GM23338 (cell line): ENCODE results near the gene LYRM9. TPM values are rescaled to one million over a fixed set of nuclear protein-coding genes. Genes with fewer than 3 reads are reported as not detected.

ENCODE experiments used
- ATAC-seq: fragments of 200-7000 bp; cut with Tn5 transposase; 3 replicates; pipeline ENCODE4 v1.9.1; 2020
- DNase-seq: peaks from one replicate; pipeline ENCODE4 v3.0.0-alpha.2; 2015; ENCODE audit warnings: low spot score
- H2AFZ ChIP-seq: fragments of 200-600 bp; sonication (generic); 2 replicates; pipeline ENCODE4 v1.8.0; 2016; ENCODE audit warnings: antibody characterized with exemption, mild to moderate bottlenecking, moderate library complexity
- H3F3A ChIP-seq: fragments of 200-600 bp; sonication (generic); replicated peaks from 2 replicates; pipeline ENCODE4 v1.8.0; 2017; ENCODE audit warnings: antibody characterized with exemption, mixed run types, low read depth
- H3K27ac ChIP-seq: fragments of 200-600 bp; sonication (generic); 2 replicates; pipeline ENCODE4 v1.6.1; 2016; ENCODE audit warnings: low read depth
- H3K27me3 ChIP-seq: fragments of 200-600 bp; sonication (generic); 2 replicates; pipeline ENCODE4 v1.8.0; 2016; ENCODE audit warnings: mild to moderate bottlenecking, mixed run types, moderate library complexity; ENCODE audit not compliant: insufficient read depth
- H3K36me3 ChIP-seq: fragments of 200-600 bp; sonication (generic); 2 replicates; pipeline ENCODE4 v1.8.0; 2016; ENCODE audit warnings: mild to moderate bottlenecking; ENCODE audit not compliant: insufficient read depth
- H3K4me1 ChIP-seq: fragments of 200-600 bp; sonication (generic); 2 replicates; pipeline ENCODE4 v1.8.0; 2016; ENCODE audit warnings: mild to moderate bottlenecking, moderate library complexity; ENCODE audit not compliant: insufficient read depth
- H3K4me2 ChIP-seq: fragments of 200-600 bp; sonication (generic); 2 replicates; pipeline ENCODE4 v1.7.1; 2017; ENCODE audit warnings: mixed run types
- H3K4me3 ChIP-seq: fragments of 200-600 bp; sonication (generic); 2 replicates; pipeline ENCODE4 v1.6.1; 2016; ENCODE audit warnings: mixed run types
- H3K79me2 ChIP-seq: fragments of 200-600 bp; sonication (generic); replicated peaks from 2 replicates; pipeline ENCODE4 v1.8.0; 2017; ENCODE audit warnings: mild to moderate bottlenecking; ENCODE audit not compliant: insufficient read depth
- H3K9me2 ChIP-seq: fragments of 200-600 bp; sonication (generic); 2 replicates; pipeline ENCODE4 v1.8.0; 2017; ENCODE audit not compliant: insufficient read depth
- H4K20me1 ChIP-seq: fragments of 200-600 bp; sonication (generic); replicated peaks from 2 replicates; pipeline ENCODE4 v1.8.0; 2017; ENCODE audit warnings: mild to moderate bottlenecking; ENCODE audit not compliant: insufficient read depth
- H3K27ac Mint-ChIP-seq: 2 replicates; pipeline ENCODE4 v1.8.0; 2020; ENCODE audit warnings: inconsistent platforms, mild to moderate bottlenecking, moderate library complexity, mixed read lengths
- H3K27me3 Mint-ChIP-seq: 3 replicates; pipeline ENCODE4 v1.8.0; 2022; ENCODE audit warnings: low read depth, mild to moderate bottlenecking, moderate library complexity, mixed read lengths, inconsistent platforms; ENCODE audit not compliant: insufficient read depth, poor library complexity
- H3K36me3 Mint-ChIP-seq: 3 replicates; pipeline ENCODE4 v1.8.0; 2021; ENCODE audit warnings: low read depth, mild to moderate bottlenecking, inconsistent platforms, moderate library complexity, mixed read lengths
- H3K4me1 Mint-ChIP-seq: 3 replicates; pipeline ENCODE4 v1.8.0; 2020; ENCODE audit warnings: mild to moderate bottlenecking, inconsistent platforms, mixed read lengths
- H3K4me3 Mint-ChIP-seq: 3 replicates; pipeline ENCODE4 v1.8.0; 2021; ENCODE audit warnings: moderate library complexity, mild to moderate bottlenecking, inconsistent platforms, mixed read lengths
- H3K9me3 Mint-ChIP-seq: 3 replicates; pipeline ENCODE4 v1.8.0; 2020; ENCODE audit warnings: moderate library complexity, mild to moderate bottlenecking, inconsistent platforms, mixed read lengths
- CREB1 ChIP-seq: fragments of 250-450 bp; sonication (Bioruptor Pico); IDR thresholded peaks from 2 replicates; pipeline ENCODE4 v1.5.0; 2020; ENCODE audit warnings: low read depth, mild to moderate bottlenecking, moderate library complexity
- CTCF ChIP-seq, 2 experiments: fragments of 200-600 bp in 1 of 2; sonication (generic) in 1 of 2; conservative IDR thresholded peaks; 2 replicates each; pipeline versions ENCODE4 v1.5.1 to v1.6.1; 2016 to 2017; ENCODE audit warnings: antibody characterized with exemption in 2 of 2, low read depth in 2 of 2, mild to moderate bottlenecking in 2 of 2, moderate library complexity in 1 of 2
- ETS1 ChIP-seq: IDR thresholded peaks from 2 replicates; pipeline ENCODE4 v1.6.1; 2016; ENCODE audit warnings: antibody characterized with exemption
- EZH2 ChIP-seq: fragments of 200-600 bp; sonication (generic); IDR thresholded peaks from one replicate; pipeline ENCODE4 v1.8.0; 2017; ENCODE audit warnings: antibody characterized with exemption, mild to moderate bottlenecking, low read depth; ENCODE audit not compliant: unreplicated experiment
- EZH2phosphoT487 ChIP-seq: fragments of 200-600 bp; sonication (generic); IDR thresholded peaks from one replicate; pipeline ENCODE4 v1.8.1; 2018; ENCODE audit warnings: antibody characterized with exemption; ENCODE audit not compliant: unreplicated experiment
- JUNB ChIP-seq: IDR thresholded peaks from one replicate; pipeline ENCODE4 v1.6.1; 2016; ENCODE audit warnings: antibody characterized with exemption; ENCODE audit not compliant: unreplicated experiment
- NANOG ChIP-seq: IDR thresholded peaks from 2 replicates; pipeline ENCODE4 v1.6.1; 2016; ENCODE audit warnings: antibody characterized with exemption, borderline replicate concordance
- POLR2AphosphoS5 ChIP-seq: IDR thresholded peaks from 2 replicates; pipeline ENCODE4 v1.6.1; 2016; ENCODE audit warnings: antibody characterized with exemption, low read depth
- REST ChIP-seq: IDR thresholded peaks from one replicate; pipeline ENCODE4 v1.6.1; 2018; ENCODE audit warnings: antibody characterized with exemption; ENCODE audit not compliant: unreplicated experiment
- STAT1 ChIP-seq: IDR thresholded peaks from one replicate; pipeline ENCODE4 v1.6.1; 2016; ENCODE audit warnings: antibody characterized with exemption; ENCODE audit not compliant: unreplicated experiment
- ZNF114 ChIP-seq: fragments of 250-450 bp; sonication (Bioruptor Pico); IDR thresholded peaks from 2 replicates; pipeline ENCODE4 v1.5.0; 2020; ENCODE audit warnings: mild to moderate bottlenecking, moderate library complexity
- ZNF331 ChIP-seq: fragments of 250-450 bp; sonication (Bioruptor Pico); IDR thresholded peaks from 2 replicates; pipeline ENCODE4 v1.5.0; 2020; ENCODE audit warnings: low read depth, mild to moderate bottlenecking, moderate library complexity
- polyA plus RNA-seq: library from polyadenylated mRNA; unstranded; fragments of >200 nt; fragmentation: Nextera tagmentation; extraction: Ambion mirVana; gene quantifications from 2 replicates; pipeline ENCODE4 v1.2.1, GENCODE V29; 2016
- total RNA-seq: library from RNA; depleted of rRNA; stranded (reverse); fragments of >200 nt; shearing (Covaris generic); gene quantifications from 2 replicates; pipeline ENCODE4 v1.2.3, GENCODE V29; 2014

The LYRM9 gene
- total and polyA plus RNA-seq, 2 experiments from 2014 or later, result 4.7 to 6.2 TPM

- H4K20me1 ChIP-seq, result no peaks in the 10 kb centered on the region
- no peaks in the 10 kb centered on the region for H3K27me3 ChIP-seq
- ATAC-seq (no peak), DNase-seq (no peak)
- Mint-ChIP-seq H3K27me3 (peaks cover 5% of the 10 kb centered on the region), H3K36me3 (peaks cover 6% of the 10 kb centered on the region; the same call in 1 of the 3 replicates), H3K4me1 (peaks cover 6% of the 10 kb centered on the region), H3K4me3 (no peak overlapping the region), H3K27ac (no peak overlapping the region), H3K9me3 (peaks cover 7% of the 10 kb centered on the region; the same call in 2 of the 3 replicates)
- H3K4me3 ChIP-seq, result no peak overlapping the region
- no peaks in the 10 kb centered on the region for H3K79me2 ChIP-seq
- peaks cover 10% of the 10 kb centered on the region for H3K4me1 ChIP-seq
- TF ChIP-seq STAT1 (no peak), JUNB (no peak), CREB1 (no peak), CTCF (conservative IDR thresholded peaks at IDR 0.05; ENCODE audit: low read depth in 2 of 2) (no peak), REST (no peak), EZH2 (no peak), ZNF114 (no peak)
- H3K9me2 ChIP-seq, result peaks cover 8% of the 10 kb centered on the region; the same call in 1 of the 2 replicates
- no peaks in the 10 kb centered on the region for H3K36me3 ChIP-seq
- no peaks in the 10 kb centered on the region for H3F3A ChIP-seq
- H3K4me2 ChIP-seq, result no peak overlapping the region
- no peak overlapping the region for H2AFZ ChIP-seq
- H3K27ac ChIP-seq, result no peak overlapping the region
Measured at GRCh38 chr17:27930000-27930399, 36.8 kb upstream of the LYRM9 start.

GRCh38 chr17:27928587-27928986 is 35.4 kb upstream of the LYRM9 start:
- Mint-ChIP-seq H3K4me1 (no peaks in the 10 kb centered on the region), H3K36me3 (peaks cover 3% of the 10 kb centered on the region; the same call in 1 of the 3 replicates), H3K4me3 (no peak overlapping the region), H3K27ac (no peak overlapping the region), H3K9me3 (peaks cover 4% of the 10 kb centered on the region; the same call in 2 of the 3 replicates), H3K27me3 (peaks cover 5% of the 10 kb centered on the region)
- TF ChIP-seq EZH2phosphoT487 (no peak), POLR2AphosphoS5 (no peak), NANOG (no peak), ZNF331 (no peak), CREB1 (no peak), ETS1 (no peak), REST (no peak)
- H3K4me2 ChIP-seq, result no peak overlapping the region
- H3K27ac ChIP-seq, result no peak overlapping the region
- H3K27me3 ChIP-seq, result no peaks in the 10 kb centered on the region
- DNase-seq (no peak), ATAC-seq (no peak)
- peaks cover 8% of the 10 kb centered on the region; the same call in 1 of the 2 replicates for H3K9me2 ChIP-seq
- no peaks in the 10 kb centered on the region for H4K20me1 ChIP-seq
- H3K4me3 ChIP-seq, result no peak overlapping the region
- no peaks in the 10 kb centered on the region for H3K36me3 ChIP-seq
- no peak overlapping the region for H2AFZ ChIP-seq
- H3F3A ChIP-seq, result no peaks in the 10 kb centered on the region
- H3K4me1 ChIP-seq, result no peaks in the 10 kb centered on the region
- H3K79me2 ChIP-seq, result no peaks in the 10 kb centered on the region
